Keratinocyte (primary cell): ENCODE measurements around the gene PSMD8. TPM values are rescaled to one million over a fixed set of nuclear protein-coding genes. Genes with fewer than 3 reads are reported as not detected.

Experiments used
- DNase-seq: peaks from one replicate; pipeline ENCODE4 v3.0.0-alpha.2; 2011; ENCODE audit warnings: low read depth, missing footprints, low spot score
- FAIRE-seq: peaks from 2 replicates; lab custom pipeline; 2011; peaks lifted over from hg19 to GRCh38; lab: Jason Lieb, UNC
- H2AFZ ChIP-seq: 2 replicates; pipeline ENCODE4 v1.6.0; 2012; ENCODE audit warnings: low read length, control low read depth, inconsistent platforms; ENCODE audit not compliant: control insufficient read depth
- H3K27ac ChIP-seq: 2 replicates; pipeline ENCODE4 v1.5.1; 2011; ENCODE audit warnings: low read length; ENCODE audit not compliant: control insufficient read depth, insufficient read depth
- H3K27me3 ChIP-seq: 3 replicates; pipeline ENCODE4 v1.6.0; 2011; ENCODE audit warnings: low read length; ENCODE audit not compliant: control insufficient read depth, insufficient read depth; ENCODE audit errors: extremely low read depth
- H3K36me3 ChIP-seq, 2 experiments: 2 replicates in 1 of 2; 3 replicates in 1 of 2; pipeline ENCODE4 v1.5.1; 2011; ENCODE audit warnings: low read length in 2 of 2, mild to moderate bottlenecking in 1 of 2; ENCODE audit not compliant: control insufficient read depth in 2 of 2, insufficient read depth in 2 of 2; ENCODE audit errors: extremely low read depth in 1 of 2
- H3K4me1 ChIP-seq: 3 replicates; pipeline ENCODE4 v1.5.1; 2011; ENCODE audit warnings: low read length; ENCODE audit not compliant: control insufficient read depth, insufficient read depth; ENCODE audit errors: extremely low read depth
- H3K4me2 ChIP-seq: 3 replicates; pipeline ENCODE4 v1.6.0; 2011; ENCODE audit warnings: low read depth, low read length; ENCODE audit not compliant: control insufficient read depth, insufficient read depth; ENCODE audit errors: extremely low read depth
- H3K4me3 ChIP-seq, 3 experiments: fragments of 200-600 bp in 1 of 3; sonication (generic) in 1 of 3; 2 replicates in 2 of 3; 3 replicates in 1 of 3; pipeline ENCODE4 v1.5.1; 2011 to 2016; ENCODE audit warnings: low read length in 3 of 3, mild to moderate bottlenecking in 3 of 3, control low read depth in 2 of 3, inconsistent platforms in 1 of 3, low read depth in 1 of 3, mixed read lengths in 1 of 3, mixed run types in 1 of 3, moderate library complexity in 1 of 3; ENCODE audit not compliant: control insufficient read depth in 2 of 3, insufficient read depth in 2 of 3; ENCODE audit errors: extremely low read depth in 1 of 3
- H3K79me2 ChIP-seq: 2 replicates; pipeline ENCODE4 v1.6.0; 2012; ENCODE audit warnings: low read length; ENCODE audit not compliant: control insufficient read depth, insufficient read depth
- H3K9ac ChIP-seq: 3 replicates; pipeline ENCODE4 v1.6.0; 2011; ENCODE audit warnings: low read length; ENCODE audit not compliant: control insufficient read depth, insufficient read depth; ENCODE audit errors: extremely low read depth
- H3K9me1 ChIP-seq: 3 replicates; pipeline ENCODE4 v1.6.0; 2011; ENCODE audit warnings: low read length; ENCODE audit not compliant: control insufficient read depth, insufficient read depth; ENCODE audit errors: extremely low read depth
- H3K9me3 ChIP-seq: 2 replicates; pipeline ENCODE4 v1.5.1; 2012; ENCODE audit warnings: low read depth, low read length; ENCODE audit not compliant: control insufficient read depth
- H4K20me1 ChIP-seq: 3 replicates; pipeline ENCODE4 v1.6.0; 2011; ENCODE audit warnings: low read length; ENCODE audit not compliant: control insufficient read depth, insufficient read depth; ENCODE audit errors: extremely low read depth
- EZH2 ChIP-seq: IDR thresholded peaks from one replicate; pipeline ENCODE4 v1.6.1; 2012; ENCODE audit warnings: inconsistent platforms, mild to moderate bottlenecking, low read length, moderate library complexity
- dilution Hi-C: fragments of 300-500 bp; cut with MboI; formaldehyde crosslinking; loops from one replicate; pipeline ENCODE4 v1.7.0; 2020; ENCODE audit warnings: low sequenced_read_pairs; ENCODE audit not compliant: extremely low pct_ligation_motif_present
- polyA minus RNA-seq, 3 experiments: library from RNA; depleted of rRNA, polyadenylated mRNA; stranded (reverse); fragments of >200 nt; gene quantifications; 1 replicate in 1 of 3; 2 replicates in 1 of 3; 3 replicates in 1 of 3; pipeline ENCODE4 v1.2.3, GENCODE V29; 2011
- polyA plus RNA-seq, 5 experiments: library from polyadenylated mRNA; depleted of rRNA in 3 of 5; stranded (reverse) in 3 of 5; stranded (forward) in 1 of 5; unstranded in 1 of 5; fragments of >200 nt; gene quantifications; 1 replicate in 1 of 5; 2 replicates in 3 of 5; 3 replicates in 1 of 5; pipeline versions ENCODE4 v1.2.1 to v1.2.3, GENCODE V29; 2011 to 2012; ENCODE audit warnings: missing spikeins in 2 of 5, low read depth in 1 of 5, low replicate concordance in 1 of 5
- TF ChIP-seq, protein P1 (sequence below), 3 experiments: IDR thresholded peaks in 1 of 3; conservative IDR thresholded peaks in 1 of 3; optimal IDR thresholded peaks in 1 of 3; 2 replicates in 2 of 3; 3 replicates in 1 of 3; pipeline versions ENCODE3 to v1.5.1; 2011; ENCODE audit warnings: low read length in 3 of 3, mild to moderate bottlenecking in 3 of 3, moderate library complexity in 2 of 3, control low read depth in 1 of 3, inconsistent platforms in 1 of 3; ENCODE audit not compliant: insufficient read depth in 2 of 3; ENCODE audit errors: extremely low read depth in 1 of 3

The PSMD8 gene
- polyA plus RNA-seq (346 to 528 TPM (median 350 TPM) in 3 replicates), polyA minus RNA-seq (251 to 377 TPM (median 251 TPM) in 3 replicates)
- polyA plus RNA-seq (2011; ENCODE audit: low read depth): 76.8 TPM
- polyA plus RNA-seq (2011; cell fraction: cytosol; rRNA removed): 357 and 365 TPM in 2 replicates
- 215 and 228 TPM in 2 replicates for polyA plus RNA-seq (2011; cell fraction: nucleus; rRNA removed)
- polyA plus RNA-seq (2012; ENCODE audit: low replicate concordance): 250 and 304 TPM in 2 replicates
- polyA minus RNA-seq (2011; cell fraction: cytosol; rRNA and poly(A)+ RNA removed): 190 TPM
- 80.1 and 90.7 TPM in 2 replicates for polyA minus RNA-seq (2011; cell fraction: nucleus; rRNA and poly(A)+ RNA removed)

GRCh38 chr19:38374332-38375097 lies at the start of gene PSMD8:
Gene PSMD8, plus strand, starts transcription at chr19:38374571. Its CDS starts 31 bp downstream, at chr19:38374602.
- Histone ChIP-seq H3K27me3 (no peaks in the 10 kb centered on the region), H3K9ac (peak within 1 kb of the TSS; percentile 97), H4K20me1 (no peaks in the 10 kb centered on the region), H3K4me2 (peak within 1 kb of the TSS; percentile 100), H3K4me3 (peak within 1 kb of the TSS; percentile 75 to 89 (median 83)), H3K36me3 (peaks cover 14 to 17% of the 10 kb centered on the region in 2 experiments), H3K9me1 (peaks cover 9% of the 10 kb centered on the region), H3K27ac (peak within 1 kb of the TSS; percentile 84), H3K79me2 (peaks cover 38% of the 10 kb centered on the region), H3K9me3 (no peaks in the 10 kb centered on the region), H3K4me1 (peaks cover 14% of the 10 kb centered on the region), H2AFZ (peak within 1 kb of the TSS; percentile 95)
- FAIRE-seq (peak; percentile 83), DNase-seq (peak; percentile 84)
- dilution Hi-C loops: no loop called here
- TF ChIP-seq EZH2: no peak
- TF ChIP-seq, protein P1, sequence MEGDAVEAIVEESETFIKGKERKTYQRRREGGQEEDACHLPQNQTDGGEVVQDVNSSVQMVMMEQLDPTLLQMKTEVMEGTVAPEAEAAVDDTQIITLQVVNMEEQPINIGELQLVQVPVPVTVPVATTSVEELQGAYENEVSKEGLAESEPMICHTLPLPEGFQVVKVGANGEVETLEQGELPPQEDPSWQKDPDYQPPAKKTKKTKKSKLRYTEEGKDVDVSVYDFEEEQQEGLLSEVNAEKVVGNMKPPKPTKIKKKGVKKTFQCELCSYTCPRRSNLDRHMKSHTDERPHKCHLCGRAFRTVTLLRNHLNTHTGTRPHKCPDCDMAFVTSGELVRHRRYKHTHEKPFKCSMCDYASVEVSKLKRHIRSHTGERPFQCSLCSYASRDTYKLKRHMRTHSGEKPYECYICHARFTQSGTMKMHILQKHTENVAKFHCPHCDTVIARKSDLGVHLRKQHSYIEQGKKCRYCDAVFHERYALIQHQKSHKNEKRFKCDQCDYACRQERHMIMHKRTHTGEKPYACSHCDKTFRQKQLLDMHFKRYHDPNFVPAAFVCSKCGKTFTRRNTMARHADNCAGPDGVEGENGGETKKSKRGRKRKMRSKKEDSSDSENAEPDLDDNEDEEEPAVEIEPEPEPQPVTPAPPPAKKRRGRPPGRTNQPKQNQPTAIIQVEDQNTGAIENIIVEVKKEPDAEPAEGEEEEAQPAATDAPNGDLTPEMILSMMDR (optimal IDR thresholded peaks at IDR 0.05 in 1 of 3, IDR thresholded peaks at IDR 0.05 in 1 of 3, conservative IDR thresholded peaks at IDR 0.05 in 1 of 3; ENCODE audit: extremely low read depth in 1 of 3, insufficient read depth in 2 of 3, low read length in 3 of 3): peak in 2 of 3 experiments; percentile 24 to 25

DNA sequence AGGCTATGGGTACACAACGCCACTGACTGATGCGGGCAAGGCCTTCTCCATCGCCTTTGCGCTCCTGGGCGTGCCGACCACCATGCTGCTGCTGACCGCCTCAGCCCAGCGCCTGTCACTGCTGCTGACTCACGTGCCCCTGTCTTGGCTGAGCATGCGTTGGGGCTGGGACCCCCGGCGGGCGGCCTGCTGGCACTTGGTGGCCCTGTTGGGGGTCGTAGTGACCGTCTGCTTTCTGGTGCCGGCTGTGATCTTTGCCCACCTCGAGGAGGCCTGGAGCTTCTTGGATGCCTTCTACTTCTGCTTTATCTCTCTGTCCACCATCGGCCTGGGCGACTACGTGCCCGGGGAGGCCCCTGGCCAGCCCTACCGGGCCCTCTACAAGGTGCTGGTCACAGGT lies 47.8 kb upstream of the PSMD8 start:
- dilution Hi-C loops: no loop called here
- no peak for TF ChIP-seq EZH2
- TF ChIP-seq, protein P1 (optimal IDR thresholded peaks at IDR 0.05 in 1 of 3, IDR thresholded peaks at IDR 0.05 in 1 of 3, conservative IDR thresholded peaks at IDR 0.05 in 1 of 3; ENCODE audit: extremely low read depth in 1 of 3, insufficient read depth in 2 of 3, low read length in 3 of 3): no peak
- H4K20me1 ChIP-seq: peaks cover 5% of the 10 kb centered on the region
- no peak for DNase-seq
- no peak overlapping the region for H3K4me2 ChIP-seq
- H3K9me3 ChIP-seq: no peaks in the 10 kb centered on the region
- H3K27me3 ChIP-seq: no peaks in the 10 kb centered on the region
- H3K9me1 ChIP-seq: no peaks in the 10 kb centered on the region
- H3K4me3 ChIP-seq: no peak overlapping the region
- H3K9ac ChIP-seq: no peak overlapping the region
- H3K27ac ChIP-seq: no peak overlapping the region
- H3K36me3 ChIP-seq: peaks cover 39 to 45% of the 10 kb centered on the region in 2 experiments
- peaks cover 20% of the 10 kb centered on the region for H3K4me1 ChIP-seq
- H3K79me2 ChIP-seq: peaks cover 32% of the 10 kb centered on the region
- no peak for FAIRE-seq
- no peak overlapping the region for H2AFZ ChIP-seq
